Colonic mucosa (tissue), 4 donors: ENCODE results near the gene FGF1. TPM values are rescaled to one million over a fixed set of nuclear protein-coding genes. Genes with fewer than 3 reads are reported as not detected.

Experiments used
- DNase-seq: peaks from one replicate; pipeline ENCODE4 v3.0.0-alpha.2; 2020
- H3K27ac ChIP-seq: fragments of 200-600 bp; one replicate; pipeline ENCODE4 v1.8.0; 2021
- H3K27me3 ChIP-seq: fragments of 200-600 bp; one replicate; pipeline ENCODE4 v1.8.0; 2021
- H3K36me3 ChIP-seq: fragments of 200-600 bp; one replicate; pipeline ENCODE4 v1.8.0; 2021
- H3K4me1 ChIP-seq: fragments of 200-600 bp; one replicate; pipeline ENCODE4 v1.8.0; 2021; ENCODE audit warnings: mild to moderate bottlenecking
- H3K4me3 ChIP-seq: fragments of 200-600 bp; one replicate; pipeline ENCODE4 v1.8.0; 2021
- H3K9ac ChIP-seq, 2 donors: one replicate each; pipeline ENCODE4 v1.7.0; 2013; ENCODE audit warnings: control low read depth in 2 of 2, low read depth in 2 of 2, low read length in 2 of 2
- H3K9me3 ChIP-seq: fragments of 200-600 bp; one replicate; pipeline ENCODE4 v1.8.0; 2021
- CTCF ChIP-seq: fragments of 200-600 bp; IDR thresholded peaks from one replicate; pipeline ENCODE4 v1.8.0; 2022; ENCODE audit warnings: antibody characterized with exemption, mild to moderate bottlenecking
- intact Hi-C: fragments of 100-400 bp; cut with DNase I; formaldehyde crosslinking; loops from one replicate; pipeline ENCODE4 v1.14.1; 2022
- total RNA-seq, 2 donors: library from RNA; stranded (reverse); fragmentation: NEBNext Ultra II Directional in 1 of 2; extraction: Animal tissue kit (Norgen Biotek cat#: 25700) in 1 of 2; gene quantifications; one replicate each; pipeline ENCODE4 v1.2.1, GENCODE V29; 2021
- donor health status: healthy.
- donor health status: DM: no; HTN: no; CAD: no.
- donor health status: DM: no; HTN: no; CAD: no.

Gene FGF1
- total RNA-seq, 2 donors from 2014 or later = 0.90 TPM; not detected in 1

- no peak overlapping the region for H3K27ac ChIP-seq
- no peaks in the 10 kb centered on the region for H3K36me3 ChIP-seq
- H3K27me3 ChIP-seq = no peaks in the 10 kb centered on the region
- H3K4me1 ChIP-seq = no peaks in the 10 kb centered on the region
- no peak for DNase-seq
- no peaks in the 10 kb centered on the region for H3K9me3 ChIP-seq
- TF ChIP-seq CTCF = no peak
- intact Hi-C loops = no loop called here
- no peak overlapping the region for H3K4me3 ChIP-seq
- H3K9ac ChIP-seq = no peak overlapping the region
These were observed 37.0 kb upstream of the FGF1 start for GRCh38 chr5:142722896-142723295.

- H3K4me1 ChIP-seq = no peaks in the 10 kb centered on the region
- H3K27me3 ChIP-seq = no peaks in the 10 kb centered on the region
- intact Hi-C loops = no loop called here
- no peaks in the 10 kb centered on the region for H3K36me3 ChIP-seq
- no peak overlapping the region for H3K27ac ChIP-seq
- H3K4me3 ChIP-seq = no peak overlapping the region
- no peak for TF ChIP-seq CTCF
- no peak for DNase-seq
- H3K9me3 ChIP-seq = no peaks in the 10 kb centered on the region
- H3K9ac ChIP-seq = no peak overlapping the region
These were observed 36.3 kb upstream of the FGF1 start for GRCh38 chr5:142722146-142722545.

- no peak overlapping the region for H3K27ac ChIP-seq
- no peaks in the 10 kb centered on the region for H3K4me1 ChIP-seq
- H3K9ac ChIP-seq = no peak overlapping the region
- peak; percentile 61 for DNase-seq
- no peak overlapping the region for H3K4me3 ChIP-seq
- TF ChIP-seq CTCF = no peak
- no peaks in the 10 kb centered on the region for H3K27me3 ChIP-seq
- H3K36me3 ChIP-seq = no peaks in the 10 kb centered on the region
- H3K9me3 ChIP-seq = no peaks in the 10 kb centered on the region
- intact Hi-C loops = no loop called here
These were observed 34.9 kb upstream of the FGF1 start for GRCh38 chr5:142720641-142721271.

- TF ChIP-seq CTCF = no peak
- DNase-seq = no peak
- H3K27me3 ChIP-seq = no peaks in the 10 kb centered on the region
- H3K4me1 ChIP-seq = no peaks in the 10 kb centered on the region
- H3K36me3 ChIP-seq = no peaks in the 10 kb centered on the region
- H3K4me3 ChIP-seq = no peak overlapping the region
- H3K9ac ChIP-seq = no peak overlapping the region
- no peaks in the 10 kb centered on the region for H3K9me3 ChIP-seq
- intact Hi-C loops = loop anchor here (5.0 kb wide), 1 partner anchor 162 kb away; no protein-coding TSS in a partner anchor
- no peak overlapping the region for H3K27ac ChIP-seq
These were observed 34.0 kb upstream of the FGF1 start for GRCh38 chr5:142719836-142720370.

GRCh38 chr5:142717582-142718215 lies 31.8 kb upstream of the FGF1 start:
- H3K9ac ChIP-seq = no peak overlapping the region
- H3K4me3 ChIP-seq = no peak overlapping the region
- H3K27ac ChIP-seq = no peak overlapping the region
- H3K36me3 ChIP-seq = no peaks in the 10 kb centered on the region
- intact Hi-C loops = loop anchor here (5.0 kb wide), 1 partner anchor 165 kb away; no protein-coding TSS in a partner anchor
- no peaks in the 10 kb centered on the region for H3K4me1 ChIP-seq
- DNase-seq = no peak
- H3K27me3 ChIP-seq = no peaks in the 10 kb centered on the region
- no peaks in the 10 kb centered on the region for H3K9me3 ChIP-seq
- peak; percentile 24 for TF ChIP-seq CTCF
